SK-N-MC (cell line): ENCODE results near the gene SMAD6.

Source experiments
- EZH2 ChIP-seq: fragments of 200-600 bp; sonication (generic); IDR thresholded peaks from one replicate; pipeline ENCODE4 v1.6.1; 2017; ENCODE audit warnings: antibody characterized with exemption
- FOXP2 ChIP-seq: optimal IDR thresholded peaks from 2 replicates; pipeline ENCODE3; 2011; ENCODE audit warnings: mild to moderate bottlenecking, moderate library complexity; ENCODE audit not compliant: insufficient read depth; ENCODE audit errors: extremely low read length, control extremely low read depth
- POLR2AphosphoS5 ChIP-seq: IDR thresholded peaks from 2 replicates; pipeline ENCODE4 v1.6.1; 2012; ENCODE audit warnings: mild to moderate bottlenecking, low read depth, low read length, borderline replicate concordance

- TF ChIP-seq EZH2 (no peak), POLR2AphosphoS5 (no peak), FOXP2 (no peak)
Measured at GRCh38 chr15:66764072-66764786, 62.2 kb downstream of the SMAD6 start.
